COLO668 (cell line): ENCODE data around the gene CGB1.

Experiments used
- DNase-seq: peaks from one replicate; lab custom pipeline; 2025; ENCODE audit not compliant: unreplicated experiment; lab: John Stamatoyannopoulos, UW

Gene CGB1

DNA sequence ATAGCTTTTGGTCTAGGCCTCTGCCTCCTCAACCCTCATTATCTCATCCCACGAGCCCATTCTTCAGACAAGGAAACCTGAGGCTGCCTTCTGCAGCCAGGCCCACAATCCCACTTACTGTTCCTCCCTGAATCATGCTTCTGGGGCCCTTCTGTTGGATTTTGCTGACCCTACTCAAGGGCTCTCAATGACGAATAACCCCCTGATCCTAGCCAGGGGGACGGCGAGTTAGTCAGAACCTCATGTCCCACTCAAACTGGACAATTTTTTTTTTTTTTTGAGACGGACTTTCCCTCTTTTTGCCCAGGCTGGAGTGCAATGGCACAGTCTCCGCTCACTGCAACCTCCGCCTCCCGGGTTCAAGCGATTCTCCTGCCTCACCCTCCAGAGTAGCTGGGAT, 14.6 kb downstream of the CGB1 start:
- no peak for DNase-seq

GRCh38 chr19:49020931-49021895, 15.5 kb downstream of the CGB1 start:
- no peak for DNase-seq

DNA sequence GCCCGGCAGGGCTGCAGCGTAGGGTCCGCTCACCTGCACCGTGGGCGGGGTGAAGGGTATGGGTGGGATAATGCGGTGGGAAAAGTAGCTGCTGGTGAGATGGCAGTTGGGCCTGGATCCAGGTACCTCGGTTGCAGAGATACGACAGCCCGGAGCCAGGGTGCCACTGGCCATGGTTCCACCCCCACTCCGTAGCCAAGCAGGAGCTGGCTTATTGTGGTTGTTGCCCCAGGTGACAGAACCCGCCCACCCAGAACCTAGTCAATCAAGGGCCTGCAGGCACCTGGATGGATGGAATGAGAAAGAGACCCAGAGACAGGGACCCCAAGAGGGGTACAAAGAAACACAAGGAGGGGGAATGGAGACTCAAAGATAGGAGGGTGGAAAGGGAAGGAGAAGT, 16.4 kb downstream of the CGB1 start:
- DNase-seq: peak; percentile 16

- peak; percentile 59 for DNase-seq
Measured at GRCh38 chr19:49019242-49019932, 17.3 kb downstream of the CGB1 start.

GRCh38 chr19:49018388-49019241, 18.1 kb downstream of the CGB1 start:
- DNase-seq: peak; percentile 11

GRCh38 chr19:49017666-49018351, 18.9 kb downstream of the CGB1 start:
- peak; percentile 60 for DNase-seq

- no peak for DNase-seq
Measured at GRCh38 chr19:49017041-49017665, 19.5 kb downstream of the CGB1 start, which contains the start of gene LHB. Gene LHB, minus strand, starts transcription at chr19:49017091. Its CDS starts 10 bp downstream, at chr19:49017081.

DNA sequence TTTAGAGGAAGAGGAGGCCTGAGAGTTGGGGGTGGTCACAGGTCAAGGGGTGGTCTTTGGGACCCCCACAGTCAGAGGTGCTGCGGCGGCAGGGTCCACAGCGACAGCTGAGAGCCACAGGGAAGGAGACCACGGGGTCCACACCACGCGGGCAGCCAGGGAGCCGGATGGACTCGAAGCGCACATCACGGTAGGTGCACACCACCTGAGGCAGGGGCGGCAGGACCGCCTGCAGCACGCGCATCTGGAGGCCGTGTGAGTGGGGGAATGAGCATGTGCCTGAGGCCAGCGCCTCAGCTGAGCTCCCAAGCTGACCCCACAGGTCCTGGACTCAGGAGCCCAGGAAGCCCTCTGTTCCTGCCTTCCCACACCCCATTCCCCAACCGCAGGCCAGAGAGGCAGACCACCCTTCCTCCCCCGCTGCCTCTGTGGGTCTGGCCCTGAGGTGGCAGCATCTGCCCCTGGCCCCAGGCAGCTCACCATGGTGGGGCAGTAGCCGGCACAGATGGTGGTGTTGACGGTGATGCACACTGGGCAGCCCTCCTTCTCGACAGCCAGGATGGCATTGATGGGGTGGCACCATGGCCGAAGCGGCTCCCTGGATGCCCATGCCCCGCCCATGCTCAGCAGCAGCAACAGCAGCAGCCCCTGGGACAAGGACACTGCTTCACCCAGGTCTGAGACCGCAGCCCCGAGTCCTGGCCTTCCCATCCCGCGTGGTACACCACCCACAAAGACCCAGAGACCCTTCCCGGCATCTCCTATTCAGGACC, 20.4 kb downstream of the CGB1 start:
- no peak for DNase-seq

DNA sequence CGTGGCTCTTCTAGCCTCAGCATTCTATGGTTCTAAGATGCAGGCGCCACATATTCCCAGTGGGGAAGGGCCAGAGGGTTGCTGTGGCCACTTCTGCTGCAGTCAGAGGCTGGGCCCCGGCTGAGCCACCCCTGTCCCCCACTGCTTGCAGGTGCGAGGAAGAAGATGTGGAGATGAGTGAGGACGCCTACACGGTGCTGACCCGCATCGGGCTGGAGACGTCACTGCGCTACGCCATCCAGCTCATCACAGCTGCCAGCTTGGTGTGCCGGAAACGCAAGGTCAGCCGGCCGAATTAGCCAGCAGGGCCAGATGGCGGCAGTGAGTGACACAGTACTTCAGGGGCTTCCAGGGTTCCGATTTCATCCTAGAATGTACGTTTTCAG, 21.8 kb downstream of the CGB1 start:
- no peak for DNase-seq

- no peak for DNase-seq
Measured at GRCh38 chr19:49014123-49014869, 22.4 kb downstream of the CGB1 start.

DNA sequence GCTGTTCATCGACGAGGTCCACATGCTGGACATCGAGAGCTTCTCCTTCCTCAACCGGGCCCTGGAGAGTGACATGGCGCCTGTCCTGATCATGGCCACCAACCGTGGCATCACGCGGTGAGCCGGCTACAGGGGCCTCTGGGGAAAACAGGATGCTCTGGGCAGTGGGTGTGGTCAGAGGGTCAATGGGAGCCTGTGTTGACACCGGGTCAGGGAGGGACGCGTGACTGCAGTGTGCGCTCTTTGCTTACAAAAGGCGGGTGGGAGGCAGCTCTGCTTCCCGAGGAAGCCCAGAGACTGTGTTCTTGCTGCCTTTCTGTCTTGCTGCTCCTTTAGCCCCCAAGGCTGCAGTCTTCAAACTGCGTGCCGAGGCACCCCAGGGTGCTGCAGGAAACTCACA, 25.5 kb downstream of the CGB1 start:
- DNase-seq: no peak

DNA sequence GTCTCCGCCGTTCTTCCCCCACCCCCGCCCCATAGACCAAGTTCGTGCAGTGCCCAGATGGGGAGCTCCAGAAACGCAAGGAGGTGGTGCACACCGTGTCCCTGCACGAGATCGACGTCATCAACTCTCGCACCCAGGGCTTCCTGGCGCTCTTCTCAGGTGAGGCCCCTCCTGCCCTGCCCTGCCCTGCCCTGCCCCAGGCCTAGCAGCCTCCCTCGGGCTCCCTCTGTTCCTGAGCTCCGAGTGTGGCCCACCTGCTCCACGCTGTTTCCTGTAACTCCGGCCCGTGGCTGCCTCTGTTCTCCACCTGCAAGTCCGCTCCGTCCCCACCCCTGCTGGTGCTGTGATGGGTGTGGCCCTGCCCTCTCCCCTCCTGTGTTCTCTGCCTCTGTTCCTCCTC, 26.2 kb downstream of the CGB1 start:
- DNase-seq: no peak

- no peak for DNase-seq
Measured at GRCh38 chr19:49009828-49010227, 26.9 kb downstream of the CGB1 start.

- no peak for DNase-seq
Measured at GRCh38 chr19:49006905-49007304, 29.8 kb downstream of the CGB1 start.

DNA sequence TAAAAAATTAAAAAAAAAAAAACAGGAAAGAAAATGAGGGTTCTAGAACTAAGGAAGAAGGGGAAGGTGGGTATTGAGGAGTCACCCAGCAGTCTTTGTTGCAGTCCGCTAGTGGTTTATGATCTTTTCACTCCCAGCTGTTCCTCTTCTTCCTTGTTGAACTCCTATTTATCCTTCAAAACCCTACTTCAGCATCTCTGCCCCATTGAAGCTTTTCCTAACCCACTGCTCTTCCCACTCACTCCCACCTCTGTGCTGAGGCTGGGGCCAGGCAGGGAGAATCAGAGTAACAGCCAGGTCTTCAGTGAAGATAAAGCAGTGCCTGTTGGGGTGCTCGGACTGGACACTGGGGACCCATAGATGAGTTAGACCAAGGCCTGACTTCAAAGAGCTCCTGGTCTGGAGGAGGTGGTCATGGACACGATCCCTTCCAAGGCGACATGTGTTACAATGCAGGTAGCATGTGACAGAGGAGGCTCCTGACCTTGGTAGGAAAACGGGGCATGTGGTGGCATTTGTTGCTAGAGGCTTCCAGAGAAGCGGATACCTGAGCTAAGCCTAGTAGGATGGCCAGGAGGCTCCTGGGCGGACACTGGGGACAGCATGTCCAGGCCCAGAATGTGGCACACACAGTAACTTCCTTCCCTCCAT, 31.6 kb downstream of the CGB1 start:
- DNase-seq: no peak

DNA sequence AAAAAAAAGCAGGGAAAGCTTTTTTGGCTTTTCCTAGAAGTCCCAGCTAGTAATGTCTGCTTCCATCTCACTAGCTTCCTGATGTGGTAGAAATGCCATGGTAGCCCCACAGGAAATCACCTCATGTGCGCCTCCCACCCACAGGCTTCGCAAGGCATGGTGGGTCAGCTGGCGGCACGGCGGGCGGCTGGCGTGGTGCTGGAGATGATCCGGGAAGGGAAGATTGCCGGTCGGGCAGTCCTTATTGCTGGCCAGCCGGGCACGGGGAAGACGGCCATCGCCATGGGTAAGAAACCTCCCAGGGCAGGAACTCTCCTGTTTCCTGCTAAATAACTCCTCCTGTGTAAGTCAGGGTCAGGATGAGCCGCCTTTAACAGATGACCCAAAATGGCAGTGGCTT, 32.6 kb downstream of the CGB1 start:
- DNase-seq: no peak

DNA sequence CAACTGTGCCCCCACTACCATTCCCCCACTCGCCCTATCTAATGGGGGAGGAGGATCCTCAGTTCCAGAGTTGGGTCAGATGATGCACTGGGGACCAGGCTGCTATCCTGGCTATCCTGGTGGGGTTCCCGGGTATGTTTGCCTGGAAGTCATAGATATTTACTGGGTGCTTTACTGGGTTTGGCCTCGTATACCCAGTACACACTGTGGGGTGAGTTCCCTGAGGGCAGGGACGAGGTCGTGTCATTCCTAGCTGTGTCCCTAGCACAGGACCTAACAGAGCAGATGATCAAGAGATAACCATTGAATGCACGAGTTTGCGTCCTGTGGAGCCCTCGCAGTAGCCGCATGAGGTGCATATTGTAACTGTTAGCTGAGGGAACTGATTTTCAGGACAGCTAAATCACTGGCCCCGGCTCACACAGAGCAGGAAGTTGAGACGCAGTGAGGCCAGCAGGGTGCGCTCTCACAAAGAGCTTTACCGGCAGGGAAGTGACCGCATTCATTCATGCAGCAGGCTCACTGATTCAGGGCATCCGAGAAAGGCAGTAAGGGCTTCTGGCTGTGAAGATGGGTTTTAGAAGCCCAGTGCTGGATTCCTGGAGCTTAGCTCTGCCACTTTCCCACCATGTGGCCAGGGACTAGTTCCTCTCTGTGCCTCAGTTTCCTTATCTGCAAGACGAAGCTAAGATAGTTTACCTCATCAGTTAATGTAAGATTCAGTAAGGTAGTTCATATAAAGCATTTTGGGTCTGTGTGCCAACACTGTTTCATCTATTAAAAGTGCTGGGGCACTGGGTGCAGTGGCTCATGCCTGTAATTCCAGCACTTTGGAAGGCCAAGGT, 37.0 kb downstream of the CGB1 start:
- DNase-seq: peak; percentile 48
